Measurements from ENCODE around the gene IPP.
"Not testable (repeated sequence)": the region's sequence is repeated elsewhere in the genome, so short reads cannot be mapped to it uniquely, and the experiment has no call there.

The IPP gene

GRCh38 chr1:45679123-45679522, 71.3 kb downstream of the IPP start:
- no peak overlapping the region for H3K4me3 ChIP-seq (ENCODE audit: low read depth, low read length)
- no peak for TF ChIP-seq CTCF (IDR thresholded peaks at IDR 0.05; ENCODE audit: borderline replicate concordance, insufficient read depth, low read depth, low read length)

GRCh38 chr1:45678489-45678888, 72.0 kb downstream of the IPP start:
- no peak overlapping the region for H3K4me3 ChIP-seq (ENCODE audit: low read depth, low read length)

GRCh38 chr1:45677751-45678245, 72.7 kb downstream of the IPP start:
- TF ChIP-seq CTCF (IDR thresholded peaks at IDR 0.05; ENCODE audit: borderline replicate concordance, insufficient read depth, low read depth, low read length): no peak
- H3K4me3 ChIP-seq (ENCODE audit: low read depth, low read length): no peak overlapping the region

More at GRCh38 chr1:45678489-45678888, 72.0 kb downstream of the IPP start:
- TF ChIP-seq CTCF (IDR thresholded peaks at IDR 0.05; ENCODE audit: borderline replicate concordance, insufficient read depth, low read depth, low read length): no peak

- H3K4me3 ChIP-seq (ENCODE audit: low read depth, low read length): not testable (repeated sequence)
Measured at GRCh38 chr1:45676553-45676952, 73.9 kb downstream of the IPP start.

GRCh38 chr1:45674478-45674877, 76.0 kb downstream of the IPP start:
- no peak for TF ChIP-seq CTCF (IDR thresholded peaks at IDR 0.05; ENCODE audit: borderline replicate concordance, insufficient read depth, low read depth, low read length)

GRCh38 chr1:45673956-45674355, 76.5 kb downstream of the IPP start:
- no peak for TF ChIP-seq CTCF (IDR thresholded peaks at IDR 0.05; ENCODE audit: borderline replicate concordance, insufficient read depth, low read depth, low read length)
- H3K4me3 ChIP-seq (ENCODE audit: low read depth, low read length): no peak overlapping the region

More at GRCh38 chr1:45674478-45674877, 76.0 kb downstream of the IPP start:
- H3K4me3 ChIP-seq (ENCODE audit: low read depth, low read length): no peak overlapping the region

- no peak for TF ChIP-seq CTCF (IDR thresholded peaks at IDR 0.05; ENCODE audit: borderline replicate concordance, insufficient read depth, low read depth, low read length)
- no peak overlapping the region for H3K4me3 ChIP-seq (ENCODE audit: low read depth, low read length)
Measured at GRCh38 chr1:45669859-45670655, 80.4 kb downstream of the IPP start.

All from GM12875 (cell line).